MM.1S (cell line): ENCODE measurements around the gene MUC3A.

ENCODE experiments used
- CTCF ChIP-seq: fragments of 300-600 bp; sonication (generic); IDR thresholded peaks from 2 replicates; pipeline ENCODE4 v1.5.1; 2016; ENCODE audit warnings: antibody characterized with exemption, low read length, mixed read lengths
- EZH2 ChIP-seq: fragments of 300-600 bp; sonication (generic); optimal IDR thresholded peaks from 2 replicates; pipeline ENCODE3; 2017; ENCODE audit warnings: low read depth, mild to moderate bottlenecking, antibody characterized with exemption, low read length, mixed read lengths

- no peak for TF ChIP-seq CTCF
- no peak for TF ChIP-seq EZH2
These were observed 29.0 kb downstream of the MUC3A start for GRCh38 chr7:100978300-100978699.
